ENCODE data around the gene ACP4.

Gene ACP4

GRCh38 chr19:50842130-50842529, 51.9 kb downstream of the ACP4 start:
- TF ChIP-seq, protein P1, sequence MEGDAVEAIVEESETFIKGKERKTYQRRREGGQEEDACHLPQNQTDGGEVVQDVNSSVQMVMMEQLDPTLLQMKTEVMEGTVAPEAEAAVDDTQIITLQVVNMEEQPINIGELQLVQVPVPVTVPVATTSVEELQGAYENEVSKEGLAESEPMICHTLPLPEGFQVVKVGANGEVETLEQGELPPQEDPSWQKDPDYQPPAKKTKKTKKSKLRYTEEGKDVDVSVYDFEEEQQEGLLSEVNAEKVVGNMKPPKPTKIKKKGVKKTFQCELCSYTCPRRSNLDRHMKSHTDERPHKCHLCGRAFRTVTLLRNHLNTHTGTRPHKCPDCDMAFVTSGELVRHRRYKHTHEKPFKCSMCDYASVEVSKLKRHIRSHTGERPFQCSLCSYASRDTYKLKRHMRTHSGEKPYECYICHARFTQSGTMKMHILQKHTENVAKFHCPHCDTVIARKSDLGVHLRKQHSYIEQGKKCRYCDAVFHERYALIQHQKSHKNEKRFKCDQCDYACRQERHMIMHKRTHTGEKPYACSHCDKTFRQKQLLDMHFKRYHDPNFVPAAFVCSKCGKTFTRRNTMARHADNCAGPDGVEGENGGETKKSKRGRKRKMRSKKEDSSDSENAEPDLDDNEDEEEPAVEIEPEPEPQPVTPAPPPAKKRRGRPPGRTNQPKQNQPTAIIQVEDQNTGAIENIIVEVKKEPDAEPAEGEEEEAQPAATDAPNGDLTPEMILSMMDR (IDR thresholded peaks at IDR 0.05; ENCODE audit: low read depth, low read length), result no peak
- Histone ChIP-seq H3K27me3 (ENCODE audit: insufficient read depth, low read depth, severe bottlenecking) (peaks cover 61% of the 10 kb centered on the region), H3K36me3 (no peaks in the 10 kb centered on the region), H3K4me3 (ENCODE audit: low read depth, low read length) (no peak overlapping the region), H3K27ac (no peak overlapping the region), H3K9me3 (ENCODE audit: severe bottlenecking) (peaks cover 23% of the 10 kb centered on the region)
- DNase-seq, result no peak

- Histone ChIP-seq H3K27ac (no peak overlapping the region), H3K27me3 (ENCODE audit: insufficient read depth, low read depth, severe bottlenecking) (peaks cover 67% of the 10 kb centered on the region), H3K4me3 (ENCODE audit: low read depth, low read length) (no peak overlapping the region), H3K9me3 (ENCODE audit: severe bottlenecking) (peaks cover 23% of the 10 kb centered on the region), H3K36me3 (no peaks in the 10 kb centered on the region)
- no peak for DNase-seq
- TF ChIP-seq, protein P1 (IDR thresholded peaks at IDR 0.05; ENCODE audit: low read depth, low read length), result no peak
These were observed 53.0 kb downstream of the ACP4 start for GRCh38 chr19:50843205-50843604.

DNA sequence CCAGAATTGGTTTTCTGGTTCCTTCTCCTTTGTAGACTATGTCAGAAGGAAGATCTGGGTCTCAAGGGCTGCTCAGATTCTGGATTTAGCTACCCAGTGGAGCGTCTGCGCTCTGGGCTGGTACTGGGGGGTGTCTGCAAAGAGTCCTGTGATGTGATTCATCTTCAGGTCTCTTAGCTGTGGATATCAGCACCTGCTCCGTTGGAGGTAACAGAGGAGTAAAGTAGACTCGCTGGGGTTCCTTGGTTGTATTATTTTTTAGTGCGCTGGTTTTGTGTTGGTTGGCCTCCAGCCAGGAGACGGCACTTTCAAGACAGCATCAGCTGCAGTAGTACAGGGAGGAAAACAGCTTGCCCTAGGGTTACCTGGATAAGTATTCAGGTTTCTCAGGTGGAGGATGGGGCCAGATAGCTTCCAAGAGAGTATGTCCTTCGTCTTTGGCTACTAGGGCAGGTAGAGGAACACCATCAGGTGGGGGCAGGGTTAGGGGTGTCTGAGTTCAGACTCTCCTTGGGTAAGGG, 53.5 kb downstream of the ACP4 start:
- Histone ChIP-seq H3K9me3 (ENCODE audit: severe bottlenecking) (peaks cover 23% of the 10 kb centered on the region), H3K27ac (no peak overlapping the region), H3K36me3 (no peaks in the 10 kb centered on the region), H3K4me3 (ENCODE audit: low read depth, low read length) (no peak overlapping the region), H3K27me3 (ENCODE audit: insufficient read depth, low read depth, severe bottlenecking) (peaks cover 73% of the 10 kb centered on the region)
- no peak for DNase-seq
- TF ChIP-seq, protein P1 (IDR thresholded peaks at IDR 0.05; ENCODE audit: low read depth, low read length), result no peak

DNA sequence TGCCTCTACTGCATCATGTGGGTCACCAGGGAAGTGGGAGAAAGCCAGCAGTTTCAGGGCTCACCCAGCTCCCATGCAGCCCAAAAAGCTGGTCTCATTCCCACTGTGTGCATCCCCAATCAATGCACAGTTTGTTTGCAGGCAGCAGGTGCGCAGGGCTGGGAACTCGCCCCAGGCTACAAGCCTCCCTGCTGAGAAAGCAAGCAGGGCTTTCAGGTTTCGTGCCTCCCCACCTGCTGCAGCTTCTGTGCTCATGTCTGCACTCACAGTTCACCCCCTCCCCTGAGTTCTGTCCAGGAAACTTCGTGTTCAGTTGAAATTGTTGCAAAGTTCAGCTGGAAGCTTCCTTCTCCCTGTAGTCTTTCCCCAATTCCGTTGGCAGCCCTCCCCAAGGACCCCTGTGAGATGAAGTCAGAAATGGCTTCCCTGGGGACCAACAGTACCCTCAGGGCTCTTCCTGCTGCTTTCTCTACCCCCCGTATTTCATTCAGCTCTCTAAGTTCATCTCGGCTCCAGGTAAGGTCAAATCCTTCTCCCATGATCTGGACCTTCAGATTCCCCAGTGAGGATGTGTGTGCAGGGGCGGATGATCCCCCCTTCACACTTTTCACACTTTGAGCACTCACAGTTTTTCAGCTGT, 54.2 kb downstream of the ACP4 start:
- H3K4me3 ChIP-seq (ENCODE audit: low read depth, low read length), result no peak overlapping the region
- no peak for DNase-seq
- no peaks in the 10 kb centered on the region for H3K36me3 ChIP-seq
- TF ChIP-seq, protein P1 (IDR thresholded peaks at IDR 0.05; ENCODE audit: low read depth, low read length), result no peak
- H3K9me3 ChIP-seq (ENCODE audit: severe bottlenecking), result peaks cover 23% of the 10 kb centered on the region
- H3K27me3 ChIP-seq (ENCODE audit: insufficient read depth, low read depth, severe bottlenecking), result peaks cover 75% of the 10 kb centered on the region
- H3K27ac ChIP-seq, result no peak overlapping the region
